GM21528 (cell line): ENCODE data around the gene NT5DC4.

Source experiments
- ATAC-seq: cut with Tn5 transposase; IDR thresholded peaks from one replicate; pipeline ENCODE4 v1.9.1; 2021; ENCODE audit warnings: mild to moderate bottlenecking, moderate library complexity; ENCODE audit not compliant: unreplicated experiment, low FRiP score

The NT5DC4 gene

GRCh38 chr2:112749755-112750559 is 29.1 kb downstream of the NT5DC4 start:
- no peak for ATAC-seq

DNA sequence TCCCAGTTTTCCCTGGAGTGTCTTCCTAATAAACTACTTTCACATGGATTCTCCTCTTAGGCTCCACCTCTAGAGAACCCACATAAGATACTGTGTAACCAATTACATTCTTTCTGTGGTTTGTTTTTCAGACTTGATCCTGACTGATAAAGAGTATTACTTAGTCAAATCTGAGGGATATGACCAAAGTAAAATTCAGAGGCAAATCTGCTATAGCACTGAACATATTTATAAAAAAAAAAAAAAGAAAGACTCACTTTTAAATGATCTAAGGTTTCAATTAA is 29.7 kb downstream of the NT5DC4 start:
- no peak for ATAC-seq

GRCh38 chr2:112751451-112752197 is 30.8 kb downstream of the NT5DC4 start:
- ATAC-seq, result no peak

DNA sequence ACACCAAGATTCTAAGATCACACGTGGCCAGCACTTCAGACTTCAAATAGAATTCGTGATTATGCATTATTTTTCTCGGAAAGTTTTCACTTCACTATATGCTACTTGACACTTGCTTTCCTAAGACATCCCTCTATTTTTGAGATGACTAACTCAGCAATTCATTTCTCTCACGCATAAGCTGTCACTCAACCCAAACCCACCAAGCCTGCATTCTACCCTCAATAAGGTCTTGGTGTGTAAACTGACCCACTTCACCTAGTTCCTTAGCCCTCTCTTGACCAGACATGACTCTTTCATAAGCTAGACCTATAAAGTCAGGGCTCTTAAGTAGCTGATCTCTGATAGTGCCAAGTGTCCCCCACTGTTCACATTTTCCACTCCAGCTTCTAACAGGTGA is 31.8 kb downstream of the NT5DC4 start:
- ATAC-seq, result no peak

GRCh38 chr2:112754564-112754963 is 33.7 kb downstream of the NT5DC4 start:
- ATAC-seq, result no peak

GRCh38 chr2:112755444-112755843 is 34.6 kb downstream of the NT5DC4 start:
- ATAC-seq, result no peak

- ATAC-seq, result no peak
These were observed 35.4 kb downstream of the NT5DC4 start for GRCh38 chr2:112756207-112756606.

DNA sequence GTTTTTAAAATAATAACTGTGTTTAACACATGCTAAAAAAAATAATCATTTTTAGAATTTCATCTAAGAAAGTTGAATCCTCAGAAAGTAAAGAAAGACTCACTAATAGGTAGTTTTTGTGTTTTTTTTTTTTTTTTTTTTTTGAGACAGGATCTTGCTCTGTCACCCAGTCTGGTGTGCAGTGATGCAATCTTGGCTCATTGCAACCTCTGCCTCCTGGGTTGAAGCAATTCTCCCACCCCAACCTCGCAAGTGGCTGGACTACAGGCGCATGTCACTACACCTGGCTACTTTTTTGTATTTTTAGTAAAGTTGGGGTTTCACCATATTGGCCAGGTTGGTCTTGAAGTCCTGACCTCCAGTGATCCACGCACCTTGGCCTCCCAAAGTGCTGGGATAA is 36.4 kb downstream of the NT5DC4 start:
- ATAC-seq, result no peak

GRCh38 chr2:112758711-112759110 is 37.9 kb downstream of the NT5DC4 start:
- ATAC-seq, result no peak

DNA sequence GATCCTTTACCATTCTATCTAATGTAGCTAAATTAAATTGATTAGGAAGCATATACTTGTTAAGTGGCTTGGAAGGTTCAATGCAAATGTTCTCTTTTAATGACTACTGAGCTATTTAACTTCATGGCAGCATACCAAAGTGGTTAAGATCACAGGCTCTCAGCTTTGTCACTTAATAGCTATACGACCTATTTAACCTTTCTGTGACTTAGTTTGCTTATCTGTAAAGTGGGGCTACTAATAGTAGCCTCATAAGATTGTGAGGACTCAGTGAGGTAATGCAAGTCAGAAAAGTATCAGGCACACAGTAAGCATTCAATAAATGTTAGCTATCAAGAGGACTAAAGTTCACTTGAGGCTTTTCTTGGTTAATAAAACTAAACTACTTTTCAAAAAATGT is 39.3 kb downstream of the NT5DC4 start:
- ATAC-seq, result no peak

GRCh38 chr2:112762276-112762675 is 41.5 kb downstream of the NT5DC4 start:
- ATAC-seq, result no peak

- peak; percentile 96 for ATAC-seq
These were observed 43.5 kb downstream of the NT5DC4 start, which contains the start of gene CKAP2L for GRCh38 chr2:112764071-112765044. Gene CKAP2L (minus strand): TSS chr2:112764609. CDS start chr2:112764598, 11 bp downstream.

- no peak for ATAC-seq
These were observed 44.4 kb downstream of the NT5DC4 start for GRCh38 chr2:112765251-112765650.

GRCh38 chr2:112767693-112768330 is 47.0 kb downstream of the NT5DC4 start:
- ATAC-seq, result no peak

DNA sequence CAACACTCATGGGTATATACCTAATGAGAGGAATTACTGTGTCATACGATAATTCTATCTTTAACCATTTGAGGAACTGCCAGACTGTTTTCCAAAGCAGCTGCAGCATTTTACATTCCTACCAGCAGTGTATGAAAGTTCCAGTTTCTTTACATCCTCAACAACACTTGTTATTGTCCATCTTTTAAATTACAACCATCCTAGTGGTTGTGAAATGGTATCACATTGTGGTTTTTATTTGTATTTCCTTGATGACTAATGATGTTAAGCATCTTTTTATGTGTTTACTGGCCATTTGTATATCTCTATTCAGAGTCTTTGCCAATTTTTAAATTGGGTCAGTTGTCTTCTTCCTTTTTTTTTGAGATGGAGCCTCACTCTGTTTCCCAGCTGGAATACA is 47.6 kb downstream of the NT5DC4 start:
- ATAC-seq, result no peak

DNA sequence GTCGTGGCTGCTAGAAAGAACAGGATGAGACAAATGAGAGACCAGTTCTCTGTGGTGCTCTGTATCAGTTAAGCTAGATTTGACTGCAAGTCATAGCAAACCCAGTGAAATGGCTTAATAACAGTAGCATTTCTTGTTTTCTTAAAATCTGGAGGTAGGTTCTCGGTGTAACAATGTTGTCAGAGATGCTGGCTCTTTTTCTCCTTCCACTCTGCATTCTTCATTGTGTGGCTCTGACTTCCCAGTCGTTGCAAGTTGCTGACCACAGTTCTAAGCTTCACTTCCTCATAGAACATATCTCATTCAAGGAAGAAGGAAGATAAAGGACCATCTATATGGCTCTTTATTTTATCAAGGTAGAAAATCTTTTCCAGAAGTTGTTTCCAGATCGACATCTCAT is 51.5 kb downstream of the NT5DC4 start:
- no peak for ATAC-seq

DNA sequence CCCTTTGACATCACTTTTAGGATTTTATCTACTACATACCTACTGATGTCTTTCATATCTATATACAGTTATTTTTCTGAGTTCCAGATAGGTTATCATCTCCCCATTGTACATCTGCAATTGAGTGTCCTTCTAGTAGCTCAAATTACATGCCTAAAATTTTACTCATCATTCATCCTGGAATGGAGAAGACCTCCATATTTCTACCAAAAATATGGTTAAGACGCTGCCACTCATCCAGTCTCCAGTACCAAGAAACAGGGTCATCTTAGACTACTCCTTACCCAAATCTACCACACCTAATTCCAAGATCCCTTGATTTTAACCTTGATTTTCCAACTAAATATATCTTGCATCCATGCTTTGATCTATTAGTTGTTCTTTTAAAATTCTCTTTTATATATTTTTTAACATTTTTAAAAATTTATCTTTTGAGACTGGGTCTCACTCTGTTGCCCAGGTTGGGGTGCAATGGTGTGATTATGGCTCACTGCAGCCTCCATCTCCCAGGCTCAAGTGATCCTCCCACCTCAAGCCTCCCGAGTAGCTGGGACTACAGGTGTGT is 52.2 kb downstream of the NT5DC4 start:
- no peak for ATAC-seq

DNA sequence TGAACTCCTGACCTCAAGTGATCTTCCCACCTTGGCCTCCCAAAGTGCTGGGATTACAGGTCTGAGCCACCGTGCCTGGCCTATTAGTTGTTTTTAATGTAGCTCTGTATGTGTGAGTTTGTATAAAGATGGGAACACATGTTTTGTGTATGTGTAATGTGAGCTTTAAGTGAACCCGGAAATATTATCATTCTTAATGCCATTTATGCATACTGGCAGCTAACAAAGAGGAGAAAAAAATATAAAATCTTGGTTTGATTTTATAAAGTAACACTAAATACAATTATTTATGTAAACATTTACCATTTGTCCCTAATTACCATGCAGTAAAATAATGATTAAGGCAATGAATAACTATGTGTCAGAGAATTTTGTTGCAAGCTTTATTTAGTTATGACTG is 52.7 kb downstream of the NT5DC4 start:
- ATAC-seq, result no peak

DNA sequence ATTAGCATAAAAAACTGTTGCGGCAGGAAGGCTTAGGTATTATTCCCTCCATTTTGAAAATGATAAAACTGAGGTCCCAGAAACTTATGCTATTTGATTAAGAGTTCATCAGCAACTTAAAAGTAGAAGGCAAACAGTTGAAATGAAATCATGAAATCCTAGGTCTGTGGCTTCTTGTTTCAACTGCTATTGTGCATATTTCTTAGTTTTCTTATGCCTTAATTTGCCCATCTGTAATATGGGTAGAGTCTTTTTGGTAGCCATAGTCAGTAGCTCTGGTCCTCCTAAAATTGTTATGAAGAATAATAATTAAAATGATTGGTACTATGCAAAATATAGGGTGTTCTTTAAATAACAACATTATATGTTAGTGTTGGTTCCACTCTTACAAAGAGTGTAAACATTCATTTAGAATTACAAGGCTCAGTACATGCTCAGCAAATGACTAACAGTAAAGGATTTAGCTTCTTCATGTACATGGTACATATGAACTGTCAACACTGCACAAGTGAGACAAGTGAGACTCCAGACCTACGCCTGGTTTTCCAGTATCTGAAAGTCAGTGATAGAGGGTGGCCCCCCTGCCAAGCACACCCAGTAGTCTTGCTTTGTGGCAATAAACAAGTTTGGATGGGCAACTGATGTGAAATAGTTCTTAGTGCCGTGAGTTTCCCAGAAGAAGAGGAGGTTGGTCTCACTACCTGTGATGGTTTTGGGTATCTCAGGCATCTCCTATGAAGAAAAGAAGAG is 53.9 kb downstream of the NT5DC4 start:
- no peak for ATAC-seq
